IMR-90 (cell line): ENCODE results near the gene RRAGC. TPM values are rescaled to one million over a fixed set of nuclear protein-coding genes. Genes with fewer than 3 reads are reported as not detected.

ENCODE experiments used
- ATAC-seq: fragments of 200-7000 bp; cut with Tn5 transposase; 2 replicates; pipeline ENCODE4 v1.9.1; 2020; ENCODE audit warnings: low read depth, mild to moderate bottlenecking, moderate library complexity
- BruUV-seq: library from RNA; stranded (reverse); fragments of 400-500 nt; replicated peaks from 2 replicates; lab custom pipeline; 2021; lab: Mats Ljungman, UMichigan
- CTCF ChIA-PET: fragments of 300-600 bp; formaldehyde crosslinking; extraction: SDS; loops from one replicate; lab custom pipeline; 2021; ENCODE audit warnings: antibody characterized with exemption; lab: Yijun Ruan, JAX
- POLR2A ChIA-PET: fragments of 300-600 bp; sonication (Branson Sonifier 250); formaldehyde crosslinking; loops from one replicate; lab custom pipeline; 2022; ENCODE audit warnings: antibody characterized with exemption; ENCODE audit not compliant: unreplicated experiment; lab: Charles Lee
- DNase-seq: peaks from one replicate; pipeline ENCODE4 v3.0.0; 2013
- H2AFZ ChIP-seq: replicated peaks from 2 replicates; pipeline ENCODE3; 2013; ENCODE audit warnings: low read length, mild to moderate bottlenecking; ENCODE audit not compliant: poor library complexity
- H2AK5ac ChIP-seq: 2 replicates; pipeline ENCODE4 v1.6.1; 2013; ENCODE audit warnings: low read depth, low read length, inconsistent platforms
- H2AK9ac ChIP-seq: replicated peaks from 2 replicates; pipeline ENCODE3; 2013; ENCODE audit warnings: mild to moderate bottlenecking, low read depth, low read length, moderate library complexity; ENCODE audit not compliant: poor library complexity
- H2BK120ac ChIP-seq: 2 replicates; pipeline ENCODE4 v1.6.1; 2013; ENCODE audit warnings: low read depth, low read length, inconsistent platforms
- H2BK15ac ChIP-seq: 3 replicates; pipeline ENCODE4 v1.6.1; 2013; ENCODE audit warnings: low read depth, low read length, inconsistent platforms
- H2BK20ac ChIP-seq: 2 replicates; pipeline ENCODE4 v1.6.1; 2013; ENCODE audit warnings: low read depth, mild to moderate bottlenecking, inconsistent platforms, low read length, moderate library complexity
- H2BK5ac ChIP-seq: 2 replicates; pipeline ENCODE4 v1.6.1; 2013; ENCODE audit warnings: mild to moderate bottlenecking, low read depth, low read length, inconsistent platforms; ENCODE audit not compliant: poor library complexity, severe bottlenecking
- H3K14ac ChIP-seq: replicated peaks from 2 replicates; pipeline ENCODE4 v1.6.1; 2013; ENCODE audit warnings: low read depth, low read length, inconsistent platforms
- H3K18ac ChIP-seq: 2 replicates; pipeline ENCODE4 v1.6.1; 2013; ENCODE audit warnings: low read depth, low read length, control low read depth
- H3K23ac ChIP-seq: 2 replicates; pipeline ENCODE4 v1.6.1; 2013; ENCODE audit warnings: low read depth, low read length, inconsistent platforms
- H3K27ac ChIP-seq: 2 replicates; pipeline ENCODE4 v1.5.1; 2013; ENCODE audit warnings: mild to moderate bottlenecking, control low read depth, low read length; ENCODE audit not compliant: insufficient read depth
- H3K27me3 ChIP-seq: 2 replicates; pipeline ENCODE4 v1.6.1; 2013; ENCODE audit warnings: low read length; ENCODE audit not compliant: control insufficient read depth, insufficient read depth
- H3K36me3 ChIP-seq: 2 replicates; pipeline ENCODE4 v1.6.1; 2013; ENCODE audit warnings: low read length, mixed read lengths; ENCODE audit not compliant: control insufficient read depth, insufficient read depth
- H3K4ac ChIP-seq: 2 replicates; pipeline ENCODE4 v1.6.1; 2013; ENCODE audit warnings: low read depth, low read length, inconsistent platforms
- H3K4me1 ChIP-seq: 2 replicates; pipeline ENCODE4 v1.6.1; 2013; ENCODE audit warnings: low read length, mixed read lengths; ENCODE audit not compliant: control insufficient read depth, insufficient read depth
- H3K4me2 ChIP-seq: 2 replicates; pipeline ENCODE4 v1.6.1; 2013; ENCODE audit warnings: low read depth, mild to moderate bottlenecking, control low read depth, low read length, moderate library complexity
- H3K4me3 ChIP-seq: 2 replicates; pipeline ENCODE4 v1.5.1; 2013; ENCODE audit warnings: low read depth, mild to moderate bottlenecking, control low read depth, low read length, moderate library complexity; ENCODE audit not compliant: insufficient read depth
- H3K56ac ChIP-seq: 2 replicates; pipeline ENCODE4 v1.6.1; 2013; ENCODE audit warnings: low read length, inconsistent platforms; ENCODE audit not compliant: insufficient read depth; ENCODE audit errors: extremely low read depth
- H3K79me1 ChIP-seq, 2 experiments: 2 replicates each; pipeline ENCODE4 v1.6.1; 2013; ENCODE audit warnings: low read length in 2 of 2, inconsistent platforms in 1 of 2, low read depth in 1 of 2
- H3K9ac ChIP-seq: 2 replicates; pipeline ENCODE4 v1.6.1; 2013; ENCODE audit warnings: low read depth, low read length, control low read depth
- H3K9me1 ChIP-seq: 2 replicates; pipeline ENCODE4 v1.6.1; 2013; ENCODE audit warnings: low read length, inconsistent platforms; ENCODE audit not compliant: insufficient read depth
- H3K9me3 ChIP-seq: 2 replicates; pipeline ENCODE4 v1.6.1; 2013; ENCODE audit warnings: low read length; ENCODE audit not compliant: control insufficient read depth, insufficient read depth
- H4K20me1 ChIP-seq: 2 replicates; pipeline ENCODE4 v1.6.1; 2013; ENCODE audit warnings: low read length, inconsistent platforms; ENCODE audit not compliant: insufficient read depth
- H4K5ac ChIP-seq: 2 replicates; pipeline ENCODE4 v1.6.1; 2013; ENCODE audit warnings: mild to moderate bottlenecking, low read depth, low read length, control low read depth
- H4K8ac ChIP-seq, 2 experiments: 2 replicates each; pipeline ENCODE4 v1.6.1; 2013; ENCODE audit warnings: low read depth in 2 of 2, low read length in 2 of 2, control low read depth in 1 of 2, inconsistent platforms in 1 of 2
- H4K91ac ChIP-seq: 2 replicates; pipeline ENCODE4 v1.6.1; 2013; ENCODE audit warnings: low read depth, low read length, inconsistent platforms; ENCODE audit not compliant: insufficient read depth
- BHLHE40 ChIP-seq: fragments of 150-350 bp; IDR thresholded peaks from 2 replicates; pipeline ENCODE4 v1.6.1; 2016; ENCODE audit warnings: mild to moderate bottlenecking, low read depth, low read length
- CEBPB ChIP-seq: IDR thresholded peaks from 2 replicates; pipeline ENCODE4 v1.6.1; 2012; ENCODE audit warnings: low read depth, low read length, improper control_type of control experiment
- CHD1 ChIP-seq: IDR thresholded peaks from 2 replicates; pipeline ENCODE4 v1.6.1; 2012; ENCODE audit warnings: low read depth, low read length, improper control_type of control experiment
- CTCF ChIP-seq: conservative IDR thresholded peaks from 2 replicates; pipeline ENCODE4 v1.5.1; 2012; ENCODE audit warnings: mild to moderate bottlenecking, low read depth, low read length, improper control_type of control experiment
- ELK1 ChIP-seq: fragments of 150-350 bp; IDR thresholded peaks from 2 replicates; pipeline ENCODE4 v1.6.1; 2016; ENCODE audit warnings: low read depth, mild to moderate bottlenecking, low read length, moderate library complexity, borderline replicate concordance
- FOS ChIP-seq: fragments of 150-350 bp; IDR thresholded peaks from 2 replicates; pipeline ENCODE4 v1.6.1; 2016; ENCODE audit warnings: low read depth, low read length
- MAFK ChIP-seq: IDR thresholded peaks from 2 replicates; pipeline ENCODE4 v1.6.1; 2012; ENCODE audit warnings: low read depth, low read length, improper control_type of control experiment
- MAZ ChIP-seq: IDR thresholded peaks from 2 replicates; pipeline ENCODE4 v1.6.1; 2012; ENCODE audit warnings: low read depth, mild to moderate bottlenecking, low read length, improper control_type of control experiment, moderate library complexity, borderline replicate concordance
- MXI1 ChIP-seq: IDR thresholded peaks from 2 replicates; pipeline ENCODE4 v1.6.1; 2012; ENCODE audit warnings: low read depth, mild to moderate bottlenecking, low read length, moderate library complexity, borderline replicate concordance
- NFE2L2 ChIP-seq: fragments of 150-350 bp; IDR thresholded peaks from 2 replicates; pipeline ENCODE4 v1.6.1; 2016; ENCODE audit warnings: low read depth, mild to moderate bottlenecking, low read length
- POLR2A ChIP-seq: IDR thresholded peaks from 2 replicates; pipeline ENCODE4 v1.6.1; 2012; ENCODE audit warnings: mild to moderate bottlenecking, low read depth, low read length
- RAD21 ChIP-seq: IDR thresholded peaks from 2 replicates; pipeline ENCODE4 v1.6.1; 2012; ENCODE audit warnings: low read length, improper control_type of control experiment
- RCOR1 ChIP-seq: IDR thresholded peaks from 2 replicates; pipeline ENCODE4 v1.6.1; 2012; ENCODE audit warnings: mild to moderate bottlenecking, low read length, improper control_type of control experiment; ENCODE audit not compliant: insufficient replicate concordance
- RFX5 ChIP-seq: IDR thresholded peaks from 2 replicates; pipeline ENCODE4 v1.8.0; 2012; ENCODE audit warnings: low read depth, mild to moderate bottlenecking, low read length, moderate library complexity
- SMC3 ChIP-seq: fragments of 150-350 bp; IDR thresholded peaks from 2 replicates; pipeline ENCODE4 v1.6.1; 2016; ENCODE audit warnings: low read depth, mild to moderate bottlenecking, antibody characterized with exemption, low read length, moderate library complexity
- USF2 ChIP-seq: fragments of 150-350 bp; IDR thresholded peaks from 2 replicates; pipeline ENCODE4 v1.6.1; 2017; ENCODE audit warnings: mild to moderate bottlenecking, antibody characterized with exemption, low read length, low read depth
- whole genome bisulfite sequencing, 2 experiments: methylation state at CpG; one replicate each; pipeline versions ENCODE4 v1.1.5 to v1.1.7; 2013; ENCODE audit warnings: missing lambda C conversion rate in 2 of 2; ENCODE audit not compliant: insufficient read length in 1 of 2; ENCODE audit errors: extremely low coverage in 2 of 2; 5-methylcytosine and 5-hydroxymethylcytosine counted together
- dilution Hi-C: fragments of 300-500 bp; cut with HindIII; formaldehyde crosslinking; loops from one replicate; pipeline ENCODE4 v1.14.3; 2018; ENCODE audit warnings: low sequenced_read_pairs; ENCODE audit not compliant: unreplicated experiment
- in situ Hi-C: fragments of 300-500 bp; cut with MboI; formaldehyde crosslinking; loops from 3 replicates; pipeline ENCODE4 v1.14.3; 2019; ENCODE audit warnings: low sequenced_read_pairs, inconsistent platforms, mixed read lengths
- intact Hi-C: fragments of 100-400 bp; cut with micrococcal nuclease; formaldehyde crosslinking; loops from 2 replicates; pipeline ENCODE4 v1.10.0; 2022
- polyA plus RNA-seq, 3 experiments: library from polyadenylated mRNA; depleted of rRNA; stranded (reverse); fragments of >200 nt; gene quantifications; 2 replicates each; pipeline ENCODE4 v1.2.3, GENCODE V29; 2012; ENCODE audit warnings: low replicate concordance in 1 of 3
- total RNA-seq: library from RNA; depleted of rRNA; stranded (reverse); fragments of >200 nt; gene quantifications from 2 replicates; pipeline ENCODE4 v1.2.3, GENCODE V29; 2012

The RRAGC gene
- total and polyA plus RNA-seq, 2 of the 4 experiments (the other 2 are of a cell fraction), result 7.2 to 12.2 TPM

DNA sequence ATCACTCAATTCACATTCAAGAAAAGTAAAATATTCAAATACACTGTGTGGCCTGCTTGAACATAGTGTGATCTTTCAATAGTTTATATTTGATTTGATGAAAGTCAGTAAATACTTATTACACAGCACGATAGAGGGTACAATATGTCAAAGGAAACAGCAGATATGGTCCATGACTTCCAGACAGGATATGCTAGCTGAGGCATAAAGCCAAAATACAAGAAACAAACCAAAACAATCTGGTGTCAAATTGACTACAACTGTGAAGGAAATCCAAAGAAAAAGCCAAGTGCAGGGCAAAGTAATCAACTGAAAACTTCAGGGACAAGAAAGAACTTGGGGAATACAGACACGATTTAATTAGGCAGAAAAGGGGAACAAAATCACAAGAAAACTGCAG is 19.3 kb downstream of the RRAGC start:
- in situ Hi-C loops, result no loop called here
- no peak overlapping the region for H3K27ac ChIP-seq
- no peak overlapping the region for H4K5ac ChIP-seq
- H4K8ac ChIP-seq, result no peak overlapping the region
- H2AFZ ChIP-seq, result no peak overlapping the region
- no peak overlapping the region for H2AK5ac ChIP-seq
- no peak overlapping the region for H4K91ac ChIP-seq
- dilution Hi-C loops, result no loop called here
- no peak for TF ChIP-seq BHLHE40
- TF ChIP-seq POLR2A, result no peak
- no peak for TF ChIP-seq RCOR1
- no peak for TF ChIP-seq MAZ
- TF ChIP-seq RAD21, result no peak
- TF ChIP-seq CEBPB, result no peak
- TF ChIP-seq ELK1, result no peak
- TF ChIP-seq SMC3, result no peak
- TF ChIP-seq CHD1, result no peak
- TF ChIP-seq RFX5, result no peak
- no peak for TF ChIP-seq NFE2L2
- no peak for TF ChIP-seq MAFK
- TF ChIP-seq CTCF, result no peak
- no peak for TF ChIP-seq USF2
- TF ChIP-seq FOS, result no peak
- no peak for TF ChIP-seq MXI1
- H2AK9ac ChIP-seq, result no peak overlapping the region
- ATAC-seq (no peak; the same call in 1 of the 2 replicates), DNase-seq (no peak)
- no peak overlapping the region for H3K18ac ChIP-seq
- H3K9me3 ChIP-seq, result no peaks in the 10 kb centered on the region
- no peak overlapping the region for H2BK5ac ChIP-seq
- H3K36me3 ChIP-seq, result peaks cover 23% of the 10 kb centered on the region
- H3K79me1 ChIP-seq, result peaks cover 4 to 6% of the 10 kb centered on the region in 2 experiments; a peak in 2 of 4 replicates
- H3K4ac ChIP-seq, result no peak overlapping the region
- no peak overlapping the region for H3K4me3 ChIP-seq
- BruUV-seq, result no TSS peak
- H3K14ac ChIP-seq, result no peak overlapping the region
- peaks cover 2% of the 10 kb centered on the region; the same call in 1 of the 2 replicates for H3K4me1 ChIP-seq
- 67% methylated on average over 1 of the region's 2 CpGs; no CpG with 5 or more reads in 1 of the 2 experiments for WGBS, 2 experiments
- no peaks in the 10 kb centered on the region; the same call in 1 of the 2 replicates for H4K20me1 ChIP-seq
- H3K9ac ChIP-seq, result no peak overlapping the region
- H3K27me3 ChIP-seq, result no peaks in the 10 kb centered on the region
- H2BK15ac ChIP-seq, result no peak overlapping the region
- no peak overlapping the region for H2BK20ac ChIP-seq
- H3K23ac ChIP-seq, result no peak overlapping the region
- ChIA-PET POLR2A (no interaction called here), CTCF (no interaction called here)
- H3K4me2 ChIP-seq, result no peak overlapping the region
- H3K56ac ChIP-seq, result no peak overlapping the region
- intact Hi-C loops, result no loop called here
- H3K9me1 ChIP-seq, result no peaks in the 10 kb centered on the region
- H2BK120ac ChIP-seq, result no peak overlapping the region
